HG03103 (cell line): Measurements from ENCODE around the gene SFSWAP.
"Not testable (repeated sequence)": the region's sequence is repeated elsewhere in the genome, so short reads cannot be mapped to it uniquely, and the experiment has no call there.

ENCODE experiments used
- ATAC-seq: cut with Tn5 transposase; IDR thresholded peaks from one replicate; pipeline ENCODE4 v1.9.1; 2021; ENCODE audit warnings: low read depth; ENCODE audit not compliant: unreplicated experiment

The SFSWAP gene

DNA sequence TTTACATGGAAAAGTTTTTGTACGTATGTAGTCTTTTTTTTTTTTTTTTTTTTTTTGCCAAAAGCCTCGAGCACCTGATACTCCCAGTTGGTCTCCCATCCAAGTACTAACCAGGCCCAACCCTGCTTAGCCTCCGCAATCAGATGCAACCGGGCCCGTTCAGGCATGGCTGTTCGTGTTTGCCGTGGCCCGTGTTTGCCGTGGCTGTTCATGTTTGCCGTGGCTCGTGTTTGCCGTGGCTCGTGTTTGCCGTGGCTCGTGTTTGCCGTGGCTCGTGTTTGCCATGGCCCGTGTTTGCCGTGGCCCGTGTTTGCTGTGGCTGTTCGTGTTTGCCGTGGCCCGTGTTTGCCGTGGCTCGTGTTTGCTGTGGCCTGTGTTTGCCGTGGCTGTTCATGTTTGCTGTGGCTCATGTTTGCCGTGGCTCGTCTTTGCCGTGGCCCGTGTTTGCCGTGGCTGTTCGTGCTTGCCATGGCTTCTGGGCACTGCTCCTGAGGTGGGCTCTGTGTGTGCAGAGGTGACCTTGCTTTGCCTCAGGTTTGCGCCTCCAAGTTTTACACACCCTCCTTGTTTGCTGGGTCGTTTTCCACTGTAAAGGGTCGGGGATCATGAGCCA is 90.5 kb downstream of the SFSWAP start:
- no peak for ATAC-seq

DNA sequence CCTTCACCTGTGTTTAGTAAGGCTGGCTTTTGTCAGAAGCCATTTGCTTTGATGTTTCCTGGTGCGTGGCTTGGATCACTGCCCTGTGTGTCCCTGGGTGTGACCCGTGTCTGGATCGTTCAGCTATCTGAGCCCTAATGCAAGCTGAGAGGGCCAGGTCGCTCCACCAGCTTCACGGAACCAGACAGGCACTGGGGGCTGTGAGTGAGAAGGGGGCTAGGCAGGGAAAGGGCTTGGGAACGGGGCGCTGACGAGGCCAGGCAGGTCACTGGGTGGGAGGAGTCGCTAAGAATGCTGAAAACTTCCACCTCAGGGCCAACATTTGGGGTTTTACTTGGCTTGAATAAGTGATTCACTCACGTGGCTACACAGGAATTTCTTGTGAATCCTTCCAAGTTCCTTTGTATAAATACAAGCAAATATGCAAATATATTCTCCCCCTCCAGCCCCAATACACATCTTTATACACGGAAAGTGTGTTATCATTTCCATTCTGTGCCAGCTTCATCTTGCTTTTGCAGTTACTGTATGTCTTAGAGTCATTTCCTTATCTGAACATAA is 93.2 kb downstream of the SFSWAP start:
- ATAC-seq: no peak

DNA sequence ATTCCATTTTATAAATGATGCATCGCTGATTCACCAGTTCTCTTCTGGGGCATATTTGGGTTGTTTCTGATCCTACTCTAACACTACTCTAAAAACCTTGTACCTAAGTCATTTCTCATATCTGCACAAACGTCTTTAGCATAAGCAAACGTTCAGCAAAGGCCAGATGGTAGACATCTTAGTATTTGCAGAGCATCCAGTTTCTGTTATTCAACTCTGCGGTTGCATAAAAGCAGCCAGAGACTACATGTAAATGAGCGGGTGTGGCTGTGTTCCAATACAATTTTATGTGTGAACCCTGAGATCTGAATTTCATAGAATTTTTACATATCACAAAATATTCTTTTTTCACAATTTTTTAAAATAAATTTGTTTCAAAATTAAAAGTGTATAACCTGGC is 94.5 kb downstream of the SFSWAP start:
- ATAC-seq: no peak

DNA sequence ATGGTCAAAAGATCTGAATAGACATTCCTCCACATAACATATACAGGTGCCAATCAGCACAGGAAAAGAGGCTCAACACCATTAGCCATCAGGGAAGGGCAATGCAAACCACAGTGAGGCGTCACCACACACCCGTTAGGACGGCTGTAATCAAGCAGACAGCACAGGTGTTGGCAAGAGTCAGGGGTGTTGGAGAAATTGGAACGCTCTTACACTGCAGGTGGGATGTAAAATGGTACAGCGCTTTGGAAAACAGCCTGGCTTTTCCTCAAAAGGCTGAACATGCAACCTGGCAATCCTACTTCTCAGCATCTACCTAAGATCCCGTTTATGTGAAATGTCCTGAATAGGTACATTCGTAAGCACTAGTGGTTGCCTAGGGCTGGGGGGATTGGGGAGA is 95.8 kb downstream of the SFSWAP start:
- no peak for ATAC-seq

DNA sequence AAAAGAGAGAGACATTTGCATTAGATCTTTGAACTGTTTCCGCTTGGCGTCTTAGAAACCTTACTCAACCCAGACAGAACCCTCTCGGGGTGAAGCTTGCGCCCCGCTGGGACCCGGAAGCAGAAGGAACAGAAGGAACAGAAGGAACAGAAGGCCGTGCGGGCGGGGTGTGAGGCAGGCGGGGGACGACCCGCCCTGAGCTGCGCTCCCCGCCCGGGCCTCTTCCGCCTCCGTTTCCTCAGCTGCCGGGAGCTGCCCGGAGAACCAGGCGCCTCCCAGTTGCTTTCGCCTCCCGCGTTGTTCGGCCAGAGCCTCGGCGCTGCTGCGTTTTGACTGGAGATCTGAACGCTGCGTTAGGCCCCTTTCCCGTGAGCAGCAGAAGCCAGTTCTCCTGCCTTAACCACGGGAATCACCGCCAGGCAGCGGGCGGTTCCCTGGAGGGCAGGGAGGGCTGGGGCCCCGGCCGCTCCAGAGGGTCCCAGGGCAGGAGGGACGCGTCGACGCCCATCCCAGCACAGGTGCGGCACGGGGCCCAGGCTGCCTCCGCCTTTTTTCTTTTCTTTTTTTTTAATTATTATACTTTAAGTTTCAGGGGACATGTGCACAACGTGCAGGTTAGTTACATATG is 98.0 kb downstream of the SFSWAP start:
- ATAC-seq: no peak

DNA sequence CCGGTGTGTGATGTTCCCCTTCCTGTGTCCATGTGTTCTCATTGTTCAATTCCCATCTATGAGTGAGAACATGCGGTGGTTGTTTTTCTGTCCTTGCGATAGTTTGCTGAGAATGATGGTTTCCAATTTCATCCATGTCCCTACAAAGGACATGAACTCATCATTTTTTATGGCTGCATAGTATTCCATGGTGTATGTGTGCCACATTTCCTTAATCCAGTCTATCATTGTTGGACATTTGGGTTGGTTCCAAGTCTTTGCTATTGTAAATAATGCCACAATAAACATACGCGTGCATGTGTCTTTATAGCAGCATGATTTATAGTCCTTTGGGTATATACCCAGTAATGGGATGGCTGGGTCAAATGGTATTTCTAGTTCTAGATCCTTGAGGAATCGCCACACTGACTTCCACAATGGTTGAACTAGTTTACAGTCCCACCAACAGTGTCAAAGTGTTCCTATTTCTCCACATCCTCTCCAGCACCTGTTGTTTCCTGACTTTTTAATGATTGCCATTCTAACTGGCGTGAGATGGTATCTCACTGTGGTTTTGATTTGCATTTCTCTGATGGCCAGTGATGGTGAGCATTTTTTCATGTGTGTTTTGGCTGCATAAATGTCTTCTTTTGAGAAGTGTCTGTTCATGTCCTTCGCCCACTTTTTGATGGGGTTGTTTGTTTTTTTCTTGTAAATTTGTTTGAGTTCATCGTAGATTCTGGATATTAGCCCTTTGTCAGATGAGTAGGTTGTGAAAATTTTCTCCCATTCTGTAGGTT is 98.8 kb downstream of the SFSWAP start:
- ATAC-seq: not testable (repeated sequence)

DNA sequence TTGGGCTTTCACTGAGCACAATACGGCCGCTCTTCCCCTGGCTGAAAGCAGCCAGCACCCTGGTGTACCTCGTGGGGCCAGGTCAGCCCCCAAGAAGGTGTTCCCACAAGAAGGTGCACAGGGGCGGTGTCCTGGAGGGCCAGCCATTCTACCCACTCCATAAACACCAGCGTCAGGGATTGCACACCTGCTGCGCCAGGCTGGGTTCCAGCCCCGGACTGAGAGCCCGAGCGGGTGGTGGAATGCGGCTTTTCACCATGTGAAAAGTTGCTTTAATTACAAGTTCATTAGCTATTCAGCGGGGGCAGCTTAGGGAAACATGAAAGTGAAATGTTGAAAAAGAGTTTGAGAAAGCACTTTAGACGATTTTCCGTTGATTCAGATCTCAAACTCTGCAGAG is 99.8 kb downstream of the SFSWAP start:
- no peak for ATAC-seq

DNA sequence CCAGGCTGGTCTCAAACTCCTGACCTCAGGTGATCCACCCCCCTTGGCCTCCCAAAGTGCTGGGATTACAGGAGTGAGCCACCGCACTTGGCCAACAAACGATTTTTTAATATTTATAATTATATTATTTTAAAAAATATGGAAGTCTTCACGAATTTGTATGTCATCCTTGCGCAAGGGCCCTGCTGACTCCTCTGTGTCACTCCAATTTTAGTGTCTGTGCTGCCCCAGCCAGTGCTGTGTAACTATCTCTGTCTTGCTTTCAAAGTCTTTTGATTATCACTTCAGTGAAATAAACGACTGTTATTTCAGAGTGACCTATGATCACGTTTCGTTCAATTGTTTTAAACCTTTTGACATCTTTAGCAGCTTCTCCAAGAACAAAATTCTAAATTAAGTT is 104.2 kb downstream of the SFSWAP start:
- ATAC-seq: no peak

DNA sequence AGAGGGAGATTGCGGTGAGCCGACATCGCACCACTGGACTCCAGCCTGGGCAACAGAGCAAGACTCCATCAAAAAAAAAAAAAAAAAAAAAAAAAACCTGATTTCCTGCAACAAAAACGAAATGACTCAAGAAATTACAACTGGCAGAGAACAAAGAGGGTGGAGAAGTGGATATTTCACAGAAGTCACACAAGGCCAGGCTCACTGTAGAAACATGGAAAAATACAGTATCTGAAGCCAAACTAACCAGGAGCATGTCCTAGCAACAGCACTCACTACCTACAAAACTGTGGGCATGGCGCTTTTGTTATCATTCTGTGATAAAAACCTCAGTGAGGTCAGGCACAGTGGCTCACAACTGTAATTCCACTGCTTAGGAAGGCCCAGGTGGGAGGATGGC is 105.6 kb downstream of the SFSWAP start:
- ATAC-seq: no peak

DNA sequence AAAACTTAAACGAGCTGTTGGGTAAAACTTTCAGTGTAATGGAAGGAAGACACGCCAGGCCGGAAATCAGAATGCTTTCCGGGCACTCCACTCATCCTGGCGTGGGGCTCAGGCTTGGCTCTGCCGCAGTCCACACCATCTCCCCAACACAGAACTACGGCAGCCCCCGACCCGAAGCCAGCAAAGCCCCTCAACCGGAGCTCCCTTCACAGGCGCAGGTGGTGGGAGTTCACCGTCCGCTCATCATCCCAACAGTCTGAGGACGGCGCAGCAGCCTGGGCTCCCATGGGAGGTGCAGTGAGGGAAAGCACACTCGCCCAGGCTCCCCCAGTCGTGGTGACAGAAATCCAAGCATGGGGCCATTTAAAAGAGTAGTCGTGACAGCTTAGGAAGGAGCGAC is 106.4 kb downstream of the SFSWAP start:
- no peak for ATAC-seq

DNA sequence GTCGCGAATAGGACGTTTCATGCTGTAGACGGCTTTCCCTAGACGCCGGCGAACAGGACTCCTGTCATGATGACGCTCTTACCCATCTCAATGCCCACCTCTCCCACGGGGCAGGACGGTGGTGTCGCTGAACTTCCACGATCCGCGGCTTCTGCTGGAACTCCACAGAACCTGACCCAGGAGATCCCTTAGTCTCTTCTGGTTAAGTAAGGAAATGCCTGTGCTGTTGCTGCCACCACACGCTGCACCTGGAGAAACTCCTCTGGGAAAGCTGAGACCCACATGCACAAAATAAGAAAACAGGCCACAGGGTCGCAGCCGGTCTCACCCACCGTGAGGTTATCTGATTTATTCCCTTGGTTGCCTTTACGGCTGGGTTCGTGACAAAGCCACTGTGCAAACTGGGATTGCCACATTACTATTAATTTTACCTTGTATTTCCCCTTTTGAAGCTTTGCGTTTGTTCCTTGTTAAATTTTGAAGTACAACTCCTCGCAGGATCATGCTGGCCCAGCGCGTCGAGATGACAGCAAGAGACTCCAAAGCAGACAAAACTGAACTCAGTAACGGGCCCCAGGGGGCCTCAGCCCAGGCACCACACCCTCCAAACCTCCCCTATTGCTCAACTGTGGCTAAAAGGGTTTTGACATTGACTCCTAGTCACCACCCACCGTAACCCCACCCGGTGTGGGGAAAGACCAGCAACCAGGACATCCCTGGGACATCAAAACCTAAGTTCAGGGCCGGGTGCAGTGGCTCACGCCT is 108.1 kb downstream of the SFSWAP start:
- no peak for ATAC-seq

DNA sequence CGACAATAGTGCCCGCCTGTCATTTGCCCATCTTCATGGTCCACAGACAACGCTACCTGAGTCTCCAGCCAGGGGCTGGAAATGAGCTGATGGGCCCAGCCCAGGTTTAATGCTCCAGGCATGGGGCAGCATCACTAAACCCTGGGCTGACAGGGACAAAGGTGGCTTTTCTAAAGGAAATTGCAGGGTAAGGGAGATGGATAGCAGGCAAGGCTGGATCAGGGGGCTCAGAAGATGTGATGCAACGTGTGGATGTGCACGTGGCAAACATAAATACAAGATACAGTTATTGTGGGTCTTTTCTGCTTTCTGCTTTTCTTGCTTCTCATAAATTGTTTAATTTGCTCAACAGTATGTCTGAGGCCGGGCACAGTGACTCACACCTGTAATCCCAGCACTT is 113.6 kb downstream of the SFSWAP start:
- ATAC-seq: no peak

DNA sequence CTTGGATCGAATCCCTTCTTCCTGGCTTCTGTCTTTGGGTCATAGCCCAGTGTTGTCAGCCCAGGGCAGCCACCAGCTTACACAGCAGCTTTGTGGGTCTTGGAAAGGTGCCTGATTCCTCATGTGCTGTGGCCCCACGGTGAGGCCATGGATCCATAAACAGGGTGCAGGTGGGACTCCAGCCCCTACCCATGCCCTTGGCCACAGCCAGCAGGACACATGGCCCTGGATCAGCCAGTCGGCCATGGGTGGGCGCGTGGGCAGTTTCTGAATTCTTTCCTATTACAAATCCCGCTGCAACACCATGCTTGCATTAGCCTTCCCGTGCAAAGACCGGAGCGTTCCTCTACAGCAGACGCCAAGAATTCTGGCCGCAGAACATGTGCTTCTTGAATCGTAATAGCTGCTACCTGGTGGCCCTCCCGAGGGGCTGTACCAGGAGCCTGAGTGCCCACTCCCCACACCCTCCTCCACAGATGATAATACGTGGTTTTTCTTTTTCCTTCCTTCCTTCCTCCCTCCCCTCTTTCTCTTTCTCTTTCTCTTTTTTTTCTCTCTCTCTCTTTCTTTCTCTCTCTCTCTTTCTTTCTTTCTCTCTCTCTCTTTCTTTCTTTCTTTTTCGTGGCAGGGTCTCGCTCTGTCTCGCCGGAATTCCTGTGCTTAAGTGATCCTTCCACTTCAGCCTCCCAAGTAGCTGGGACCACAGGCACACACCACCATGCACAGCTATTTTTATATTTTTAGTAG is 114.4 kb downstream of the SFSWAP start:
- ATAC-seq: no peak

DNA sequence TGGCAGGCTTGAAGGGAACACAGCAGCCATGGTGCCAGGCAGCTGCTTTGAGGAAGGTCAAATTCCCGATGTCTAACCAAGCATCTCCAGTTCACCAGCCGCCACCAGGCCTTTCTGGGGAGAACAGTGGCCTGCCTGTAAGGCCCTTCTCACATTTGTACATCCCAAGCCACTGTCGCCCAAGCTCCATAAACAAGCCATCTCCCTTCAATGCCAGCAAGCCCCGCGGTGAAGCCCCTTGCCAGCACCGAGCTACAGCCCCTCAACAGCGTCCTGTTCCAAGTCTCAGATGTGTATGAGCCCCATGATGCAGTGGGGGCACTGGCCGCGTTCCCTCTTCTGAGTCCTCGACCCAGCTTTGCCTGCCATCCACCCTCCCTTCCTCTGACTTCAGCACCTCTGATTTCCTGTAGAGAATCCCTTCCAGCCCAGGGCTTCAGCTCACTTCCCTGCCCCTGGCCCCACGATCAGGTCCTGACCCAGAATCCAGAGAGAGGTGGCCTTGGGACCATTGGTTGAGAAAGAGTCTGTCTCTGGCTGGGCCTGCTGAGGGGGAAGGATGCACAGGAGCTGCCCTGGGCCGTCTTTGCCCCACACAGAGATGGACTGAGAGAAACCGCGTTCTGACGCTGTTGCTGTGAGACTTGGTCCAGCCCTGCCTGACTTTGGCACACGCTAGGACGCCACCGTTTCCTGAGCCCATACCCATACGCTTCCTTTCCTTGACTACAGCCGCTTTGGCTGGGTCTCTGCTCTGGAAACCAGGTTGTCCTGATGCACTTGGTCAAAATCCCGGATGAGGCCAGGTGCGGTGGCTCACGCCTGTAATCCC is 115.4 kb downstream of the SFSWAP start:
- ATAC-seq: no peak

DNA sequence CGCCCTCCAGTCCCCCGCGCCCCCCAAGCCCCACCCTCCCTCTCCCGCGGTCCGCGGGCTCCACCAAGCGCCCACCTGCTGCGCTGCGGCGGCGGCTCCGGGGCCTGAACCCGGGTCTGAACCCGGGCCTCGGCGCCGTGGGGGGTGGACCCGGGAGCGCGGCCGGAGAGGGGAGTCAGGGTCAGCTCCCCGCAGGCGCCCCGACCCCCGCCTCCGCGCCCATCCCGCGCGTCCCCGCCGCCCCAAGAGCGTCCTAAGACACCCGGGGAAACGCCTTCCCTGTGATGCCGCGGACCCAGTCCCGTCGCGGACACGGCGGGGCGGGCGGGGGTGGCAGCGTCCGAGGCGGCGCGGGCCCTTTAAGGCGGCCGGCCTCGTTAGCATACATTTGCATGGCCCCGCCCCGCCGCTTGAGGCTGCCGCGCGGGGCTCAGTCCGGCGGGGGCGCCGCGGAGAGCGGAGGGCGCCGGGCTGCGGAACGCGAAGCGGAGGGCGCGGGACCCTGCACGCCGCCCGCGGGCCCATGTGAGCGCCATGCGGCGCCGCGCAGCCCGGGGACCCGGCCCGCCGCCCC is 117.2 kb downstream of the SFSWAP start, which contains the start of gene MMP17:
Gene MMP17 (plus strand): TSS at position 433 of the 574 bp plus-strand sequence. CDS start 102 bp downstream, at position 535.
- ATAC-seq: no peak

DNA sequence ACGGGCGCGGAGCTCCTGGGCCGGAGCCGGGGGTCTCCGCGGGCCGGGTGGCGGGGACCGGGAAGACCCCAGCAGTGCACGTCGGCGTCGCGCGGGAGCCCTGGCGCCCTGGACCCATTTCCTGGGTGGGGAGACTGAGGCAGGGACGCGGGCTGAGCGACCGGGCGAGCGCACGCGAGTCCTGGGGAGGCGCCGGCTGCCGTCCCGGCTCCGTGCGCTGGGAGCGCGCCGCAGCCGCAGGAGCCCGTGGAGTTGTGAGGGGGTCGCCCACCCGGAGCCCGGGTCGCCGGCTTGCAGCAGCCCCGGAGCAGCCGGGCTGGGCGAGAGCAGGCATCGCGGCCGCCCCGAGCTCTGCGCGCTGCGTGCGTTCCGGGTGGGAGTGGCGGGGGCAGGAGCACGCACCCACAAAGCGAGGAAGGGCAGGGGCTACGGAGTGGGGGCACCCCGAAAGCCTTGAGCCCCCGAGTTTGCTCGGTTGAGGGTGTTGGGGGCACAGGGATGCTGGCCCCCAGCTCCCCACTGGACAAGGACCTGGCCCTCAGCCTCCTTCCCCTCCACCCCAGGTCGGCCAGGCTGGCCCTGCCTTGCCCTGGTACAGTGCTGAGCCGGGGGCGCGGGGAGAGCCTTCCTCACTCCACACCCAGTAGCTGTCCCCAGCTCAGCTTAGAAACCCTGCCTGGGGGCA is 117.9 kb downstream of the SFSWAP start:
- no peak for ATAC-seq

DNA sequence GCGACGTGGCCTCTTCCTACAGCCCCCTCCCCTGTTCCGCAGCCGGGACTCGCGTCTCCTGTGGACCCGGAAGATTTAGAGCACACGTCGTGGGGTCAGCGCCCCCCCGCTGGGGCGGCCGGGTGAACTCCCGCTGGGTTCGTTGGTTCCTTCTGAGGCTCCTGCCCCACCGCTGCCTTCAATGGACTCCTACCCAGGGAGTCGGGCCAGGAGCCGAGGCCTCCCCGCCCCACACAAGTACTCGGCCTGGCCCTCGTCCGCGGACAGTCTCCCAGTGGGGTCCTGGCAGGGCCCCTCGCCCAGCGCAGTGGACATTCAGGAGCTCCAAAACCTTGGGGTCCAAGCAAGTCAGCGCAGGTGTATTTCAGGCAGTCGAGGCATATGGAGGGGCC is 118.5 kb downstream of the SFSWAP start:
- no peak for ATAC-seq

DNA sequence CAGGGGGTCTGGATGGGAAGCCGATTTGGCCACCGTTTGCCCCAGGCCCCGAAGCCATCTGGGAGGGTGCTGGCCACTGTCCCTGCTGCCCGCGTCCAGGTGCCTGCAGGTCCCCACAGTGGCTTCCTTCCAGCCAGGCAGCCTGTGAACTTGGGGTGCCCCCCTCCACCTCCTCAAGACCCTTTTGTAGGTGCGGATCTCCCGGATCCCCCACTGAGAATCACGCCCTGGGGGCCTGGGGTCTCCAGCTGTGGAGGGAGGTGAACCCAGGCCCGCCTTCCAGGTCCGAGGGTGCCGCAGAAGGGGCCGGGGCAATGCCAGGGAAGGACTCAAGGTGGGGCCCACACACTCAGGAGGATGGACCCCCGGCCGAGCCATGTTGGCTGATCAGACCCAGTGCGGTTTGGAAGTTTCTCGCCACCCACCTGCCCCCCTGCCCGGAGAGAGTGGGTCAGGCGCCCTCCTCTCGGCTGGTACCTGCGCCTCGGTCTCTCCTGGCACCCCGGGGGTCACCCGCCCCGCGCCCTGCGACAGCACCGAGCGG is 119.0 kb downstream of the SFSWAP start:
- ATAC-seq: no peak
